ENCODE results near the gene TMEM272. TPM values are rescaled to one million over a fixed set of nuclear protein-coding genes. Genes with fewer than 3 reads are reported as not detected.

TMEM272 gene
- total RNA-seq, 5 donors from 2014 or later (not counting 1 experiment from before 2014, with no cell fraction given) = 5.2 to 9.0 (median 8.8) TPM

- H3K36me3 Mint-ChIP-seq = no peaks in the 10 kb centered on the region
- H3K27ac Mint-ChIP-seq = no peak overlapping the region
- ChIA-PET CTCF (interaction anchor here (0.6 to 1.6 kb wide), 3 partner anchors 12 to 1929 kb away, joined by 3 to 4 read pairs (median 4); no protein-coding TSS in a partner anchor), POLR2A (no interaction called here)
- Histone ChIP-seq H3K27me3 (replicated peaks in 1 of 2; ENCODE audit: control insufficient read depth in 2 of 2, extremely low read depth in 1 of 2, insufficient read depth in 2 of 2, low read length in 1 of 2) (peaks cover 0 to 10% of the 10 kb centered on the region in 2 experiments), H3K4me1 (ENCODE audit: control insufficient read depth in 1 of 2, extremely low read depth in 1 of 2, insufficient read depth in 2 of 2, low read length in 2 of 2) (peaks cover 0 to 6% of the 10 kb centered on the region in 2 experiments), H3K27ac (ENCODE audit: low read length) (no peak overlapping the region), H3K36me3 (ENCODE audit: control insufficient read depth in 2 of 2, extremely low read depth in 1 of 2, insufficient read depth in 1 of 2, low read length in 1 of 2) (no peaks in the 10 kb centered on the region), H3K9me3 (no peaks in the 10 kb centered on the region), H3K4me3 (ENCODE audit: control insufficient read depth in 1 of 2, extremely low read depth in 1 of 2, low read length in 1 of 2) (no peak overlapping the region)
- WGBS (ENCODE audit: insufficient coverage) = no CpG with 5 or more reads among the region's 1 CpG
- peaks cover 5 to 12% of the 10 kb centered on the region in 2 donors for H3K27me3 Mint-ChIP-seq
- DNase-seq = no peak
- no peak overlapping the region for H3K4me3 Mint-ChIP-seq
- H3K4me1 Mint-ChIP-seq = peaks cover 8 to 12% (median 9%) of the 10 kb centered on the region in 3 donors
- no peaks in the 10 kb centered on the region for H3K9me3 Mint-ChIP-seq
- ATAC-seq (replicated peaks in 1 of 4) = no peak
Observed at GRCh38 chr13:51846756-51847155, 1.8 kb upstream of the TMEM272 start.

DNA sequence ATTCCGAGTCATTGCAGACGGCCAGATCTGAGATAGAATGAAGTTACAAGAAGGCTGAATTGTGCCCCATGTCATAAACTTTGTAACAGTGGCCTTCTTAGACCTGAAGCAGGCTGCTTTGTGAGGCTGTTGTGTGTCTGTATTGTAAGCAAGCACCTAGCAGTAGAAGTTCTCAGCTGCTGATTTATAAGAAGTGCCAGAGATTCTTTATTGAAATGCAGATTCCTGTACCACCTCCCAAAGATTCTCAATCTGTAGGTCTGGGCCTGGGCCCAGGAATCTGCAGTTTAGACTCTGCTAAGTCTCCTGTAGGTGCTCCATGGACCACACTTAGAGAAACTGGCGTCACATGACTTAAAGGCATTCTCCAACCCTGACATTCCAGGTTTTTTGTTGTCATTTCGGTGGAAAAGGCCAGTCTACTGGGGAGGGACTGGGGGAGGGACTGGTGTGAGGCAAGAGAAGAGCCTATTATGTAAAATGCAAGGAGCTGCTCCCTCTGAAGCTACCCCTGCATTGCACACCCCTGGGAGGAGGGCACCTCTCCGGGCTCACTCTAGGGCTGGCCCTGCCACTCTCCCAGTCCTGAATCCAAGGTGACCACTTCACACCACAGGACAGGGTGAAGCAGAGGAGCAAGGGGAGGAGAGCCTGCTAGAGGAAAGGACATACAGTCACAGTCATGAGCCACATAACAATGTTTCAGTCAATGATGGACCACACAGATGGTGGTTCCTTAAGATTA is 769 bp upstream of the TMEM272 start:
- no peak overlapping the region for H3K4me3 Mint-ChIP-seq
- Histone ChIP-seq H3K4me1 (ENCODE audit: control insufficient read depth in 1 of 2, extremely low read depth in 1 of 2, insufficient read depth in 2 of 2, low read length in 2 of 2) (peaks cover 0 to 6% of the 10 kb centered on the region in 2 experiments), H3K27me3 (replicated peaks in 1 of 2; ENCODE audit: control insufficient read depth in 2 of 2, extremely low read depth in 1 of 2, insufficient read depth in 2 of 2, low read length in 1 of 2) (peaks cover 0 to 10% of the 10 kb centered on the region in 2 experiments), H3K27ac (ENCODE audit: low read length) (no peak overlapping the region), H3K4me3 (ENCODE audit: control insufficient read depth in 1 of 2, extremely low read depth in 1 of 2, low read length in 1 of 2) (no peak overlapping the region), H3K9me3 (no peaks in the 10 kb centered on the region), H3K36me3 (ENCODE audit: control insufficient read depth in 2 of 2, extremely low read depth in 1 of 2, insufficient read depth in 1 of 2, low read length in 1 of 2) (no peaks in the 10 kb centered on the region)
- H3K9me3 Mint-ChIP-seq = no peaks in the 10 kb centered on the region
- POLR2A ChIA-PET = interaction anchor here in 1 of 2 donors (0.6 kb wide), 1 partner anchor 1924 kb away, joined by 4 read pairs; no protein-coding TSS in a partner anchor
- peaks cover 8 to 12% (median 9%) of the 10 kb centered on the region in 3 donors for H3K4me1 Mint-ChIP-seq
- CTCF ChIA-PET = interaction anchor here (0.6 to 1.6 kb wide), 5 partner anchors 13 to 269 kb away, joined by 3 to 8 read pairs (median 3); no protein-coding TSS in a partner anchor
- 94% methylated on average over 2 of the region's 5 CpGs for WGBS (ENCODE audit: insufficient coverage)
- H3K27ac Mint-ChIP-seq = no peak overlapping the region
- H3K27me3 Mint-ChIP-seq = peaks cover 0 to 9% of the 10 kb centered on the region in 2 donors
- ATAC-seq (replicated peaks in 1 of 4) (no peak), DNase-seq (no peak)
- no peaks in the 10 kb centered on the region for H3K36me3 Mint-ChIP-seq

GRCh38 chr13:51843529-51843928 is 1.4 kb downstream of the TMEM272 start:
- no peak for ATAC-seq (replicated peaks in 1 of 4)
- H3K36me3 ChIP-seq (ENCODE audit: control insufficient read depth in 2 of 2, extremely low read depth in 1 of 2, insufficient read depth in 1 of 2, low read length in 1 of 2) = no peaks in the 10 kb centered on the region
- no peak for DNase-seq
- no peaks in the 10 kb centered on the region for H3K9me3 Mint-ChIP-seq
- CTCF ChIA-PET = no interaction called here
- H3K27ac Mint-ChIP-seq = no peak overlapping the region
- peaks cover 0 to 9% of the 10 kb centered on the region in 2 donors for H3K27me3 Mint-ChIP-seq
- no peak overlapping the region for H3K27ac ChIP-seq (ENCODE audit: low read length)
- peaks cover 8 to 12% (median 9%) of the 10 kb centered on the region in 3 donors for H3K4me1 Mint-ChIP-seq
- no peak overlapping the region for H3K4me3 Mint-ChIP-seq
- H3K9me3 ChIP-seq = no peaks in the 10 kb centered on the region
- H3K4me1 ChIP-seq (ENCODE audit: control insufficient read depth in 1 of 2, extremely low read depth in 1 of 2, insufficient read depth in 2 of 2, low read length in 2 of 2) = peaks cover 0 to 6% of the 10 kb centered on the region in 2 experiments
- H3K4me3 ChIP-seq (ENCODE audit: control insufficient read depth in 1 of 2, extremely low read depth in 1 of 2, low read length in 1 of 2) = no peak overlapping the region
- peaks cover 0 to 16% of the 10 kb centered on the region in 2 experiments for H3K27me3 ChIP-seq (replicated peaks in 1 of 2; ENCODE audit: control insufficient read depth in 2 of 2, extremely low read depth in 1 of 2, insufficient read depth in 2 of 2, low read length in 1 of 2)
- no CpG with 5 or more reads among the region's 3 CpGs for WGBS (ENCODE audit: insufficient coverage)
- H3K36me3 Mint-ChIP-seq = no peaks in the 10 kb centered on the region
- POLR2A ChIA-PET = no interaction called here

- Mint-ChIP-seq H3K27me3 (peaks cover 0 to 9% of the 10 kb centered on the region in 2 donors), H3K4me3 (no peak overlapping the region), H3K27ac (no peak overlapping the region), H3K4me1 (peaks cover 8 to 20% (median 12%) of the 10 kb centered on the region in 3 donors), H3K9me3 (no peaks in the 10 kb centered on the region), H3K36me3 (no peaks in the 10 kb centered on the region)
- CTCF ChIA-PET = no interaction called here
- Histone ChIP-seq H3K4me3 (ENCODE audit: control insufficient read depth in 1 of 2, extremely low read depth in 1 of 2, low read length in 1 of 2) (no peak overlapping the region), H3K27me3 (replicated peaks in 1 of 2; ENCODE audit: control insufficient read depth in 2 of 2, extremely low read depth in 1 of 2, insufficient read depth in 2 of 2, low read length in 1 of 2) (peaks cover 0 to 18% of the 10 kb centered on the region in 2 experiments), H3K27ac (ENCODE audit: low read length) (no peak overlapping the region), H3K4me1 (ENCODE audit: control insufficient read depth in 1 of 2, extremely low read depth in 1 of 2, insufficient read depth in 2 of 2, low read length in 2 of 2) (peaks cover 0 to 6% of the 10 kb centered on the region in 2 experiments), H3K9me3 (no peaks in the 10 kb centered on the region), H3K36me3 (ENCODE audit: control insufficient read depth in 2 of 2, extremely low read depth in 1 of 2, insufficient read depth in 1 of 2, low read length in 1 of 2) (no peaks in the 10 kb centered on the region)
- DNase-seq (no peak), ATAC-seq (replicated peaks in 1 of 4) (no peak)
- POLR2A ChIA-PET = interaction anchor here in 1 of 2 donors (0.5 kb wide), 1 partner anchor 1969 kb away, joined by 3 read pairs; no protein-coding TSS in a partner anchor
- WGBS (ENCODE audit: insufficient coverage) = 100% methylated on average over 2 of the region's 6 CpGs
Observed at GRCh38 chr13:51841732-51842131, 3.2 kb downstream of the TMEM272 start.

- Mint-ChIP-seq H3K36me3 (no peaks in the 10 kb centered on the region), H3K4me3 (no peak overlapping the region), H3K4me1 (peaks cover 8 to 21% (median 15%) of the 10 kb centered on the region in 3 donors), H3K27me3 (peaks cover 0 to 9% of the 10 kb centered on the region in 2 donors), H3K27ac (no peak overlapping the region), H3K9me3 (no peaks in the 10 kb centered on the region)
- H3K36me3 ChIP-seq (ENCODE audit: control insufficient read depth in 2 of 2, extremely low read depth in 1 of 2, insufficient read depth in 1 of 2, low read length in 1 of 2) = no peaks in the 10 kb centered on the region
- ATAC-seq (replicated peaks in 1 of 4) = no peak
- no peak for DNase-seq
- peaks cover 0 to 18% of the 10 kb centered on the region in 2 experiments for H3K27me3 ChIP-seq (replicated peaks in 1 of 2; ENCODE audit: control insufficient read depth in 2 of 2, extremely low read depth in 1 of 2, insufficient read depth in 2 of 2, low read length in 1 of 2)
- no peaks in the 10 kb centered on the region for H3K9me3 ChIP-seq
- H3K4me3 ChIP-seq (ENCODE audit: control insufficient read depth in 1 of 2, extremely low read depth in 1 of 2, low read length in 1 of 2) = no peak overlapping the region
- ChIA-PET POLR2A (no interaction called here), CTCF (no interaction called here)
- 100% methylated on average over 1 of the region's 6 CpGs for WGBS (ENCODE audit: insufficient coverage)
- H3K27ac ChIP-seq (ENCODE audit: low read length) = no peak overlapping the region
- peaks cover 0 to 6% of the 10 kb centered on the region in 2 experiments for H3K4me1 ChIP-seq (ENCODE audit: control insufficient read depth in 1 of 2, extremely low read depth in 1 of 2, insufficient read depth in 2 of 2, low read length in 2 of 2)
Observed at GRCh38 chr13:51840917-51841316, 4.1 kb downstream of the TMEM272 start.

GRCh38 chr13:51839711-51840540 is 5.1 kb downstream of the TMEM272 start:
- H3K4me1 Mint-ChIP-seq = peaks cover 4 to 16% (median 10%) of the 10 kb centered on the region in 3 donors
- no peaks in the 10 kb centered on the region for H3K36me3 Mint-ChIP-seq
- ATAC-seq (replicated peaks in 1 of 4) (no peak), DNase-seq (no peak)
- Histone ChIP-seq H3K36me3 (ENCODE audit: control insufficient read depth in 2 of 2, extremely low read depth in 1 of 2, insufficient read depth in 1 of 2, low read length in 1 of 2) (no peaks in the 10 kb centered on the region), H3K4me3 (ENCODE audit: control insufficient read depth in 1 of 2, extremely low read depth in 1 of 2, low read length in 1 of 2) (no peak overlapping the region), H3K27me3 (replicated peaks in 1 of 2; ENCODE audit: control insufficient read depth in 2 of 2, extremely low read depth in 1 of 2, insufficient read depth in 2 of 2, low read length in 1 of 2) (peaks cover 0 to 14% of the 10 kb centered on the region in 2 experiments), H3K27ac (ENCODE audit: low read length) (no peak overlapping the region), H3K4me1 (ENCODE audit: control insufficient read depth in 1 of 2, extremely low read depth in 1 of 2, insufficient read depth in 2 of 2, low read length in 2 of 2) (peaks cover 0 to 2% of the 10 kb centered on the region in 2 experiments), H3K9me3 (no peaks in the 10 kb centered on the region)
- CTCF ChIA-PET = no interaction called here
- POLR2A ChIA-PET = no interaction called here
- no peak overlapping the region for H3K27ac Mint-ChIP-seq
- H3K9me3 Mint-ChIP-seq = no peaks in the 10 kb centered on the region
- H3K4me3 Mint-ChIP-seq = no peak overlapping the region
- WGBS (ENCODE audit: insufficient coverage) = 89% methylated on average over 7 of the region's 10 CpGs
- peaks cover 0 to 6% of the 10 kb centered on the region in 2 donors for H3K27me3 Mint-ChIP-seq

Measured in T-cell (primary cell).